HG02973 (cell line): ENCODE measurements around the gene TNFRSF21.
"Not testable (repeated sequence)": the region's sequence is repeated elsewhere in the genome, so short reads cannot be mapped to it uniquely, and the experiment has no call there.

Experiments used
- ATAC-seq: cut with Tn5 transposase; IDR thresholded peaks from one replicate; pipeline ENCODE4 v1.9.1; 2021; ENCODE audit warnings: moderate library complexity; ENCODE audit not compliant: unreplicated experiment

Gene TNFRSF21

GRCh38 chr6:47309291-47310130 lies at the start of gene TNFRSF21:
TNFRSF21 (minus strand) TSS chr6:47309905; CDS start chr6:47309511, 394 bp downstream.
- ATAC-seq = peak; percentile 100

- ATAC-seq = no peak
Measured at GRCh38 chr6:47358440-47359225, 48.9 kb upstream of the TNFRSF21 start.

- ATAC-seq = peak; percentile 55
Measured at GRCh38 chr6:47357827-47358226, 48.1 kb upstream of the TNFRSF21 start.

- no peak for ATAC-seq
Measured at GRCh38 chr6:47355496-47355895, 45.8 kb upstream of the TNFRSF21 start.

GRCh38 chr6:47353871-47354270 lies 44.2 kb upstream of the TNFRSF21 start:
- no peak for ATAC-seq

- no peak for ATAC-seq
Measured at GRCh38 chr6:47352966-47353365, 43.3 kb upstream of the TNFRSF21 start.

- no peak for ATAC-seq
Measured at GRCh38 chr6:47352194-47352920, 42.7 kb upstream of the TNFRSF21 start.

- ATAC-seq = no peak
Measured at GRCh38 chr6:47351621-47352020, 41.9 kb upstream of the TNFRSF21 start.

- no peak for ATAC-seq
Measured at GRCh38 chr6:47349931-47350330, 40.2 kb upstream of the TNFRSF21 start.

- ATAC-seq = no peak
Measured at GRCh38 chr6:47348316-47348863, 38.7 kb upstream of the TNFRSF21 start.

- no peak for ATAC-seq
Measured at GRCh38 chr6:47345761-47346160, 36.1 kb upstream of the TNFRSF21 start.

- ATAC-seq = no peak
Measured at GRCh38 chr6:47344022-47344421, 34.3 kb upstream of the TNFRSF21 start.

GRCh38 chr6:47343600-47343999 lies 33.9 kb upstream of the TNFRSF21 start:
- no peak for ATAC-seq

GRCh38 chr6:47342824-47343223 lies 33.1 kb upstream of the TNFRSF21 start:
- no peak for ATAC-seq

- no peak for ATAC-seq
Measured at GRCh38 chr6:47337519-47337918, 27.8 kb upstream of the TNFRSF21 start.

- no peak for ATAC-seq
Measured at GRCh38 chr6:47336334-47336733, 26.6 kb upstream of the TNFRSF21 start.

GRCh38 chr6:47335466-47335865 lies 25.8 kb upstream of the TNFRSF21 start:
- peak; percentile 96 for ATAC-seq

- no peak for ATAC-seq
Measured at GRCh38 chr6:47334334-47334733, 24.6 kb upstream of the TNFRSF21 start.

GRCh38 chr6:47328606-47329005 lies 18.9 kb upstream of the TNFRSF21 start:
- ATAC-seq = not testable (repeated sequence)

- ATAC-seq = not testable (repeated sequence)
Measured at GRCh38 chr6:47328139-47328538, 18.4 kb upstream of the TNFRSF21 start.

GRCh38 chr6:47323887-47324286 lies 14.2 kb upstream of the TNFRSF21 start:
- no peak for ATAC-seq
